AG09309 (cell line): ENCODE results near the gene TMEM132C.

Experiments
- DNase-seq: peaks from one replicate; pipeline ENCODE4 v3.0.0-alpha.2; 2010; ENCODE audit warnings: low read depth
- H3K4me3 ChIP-seq: 2 replicates; pipeline ENCODE4 v1.5.1; 2011; ENCODE audit warnings: mild to moderate bottlenecking, low read depth, low read length, moderate library complexity; ENCODE audit not compliant: control insufficient read depth
- CTCF ChIP-seq: IDR thresholded peaks from 2 replicates; pipeline ENCODE4 v1.5.1; 2011; ENCODE audit warnings: mild to moderate bottlenecking, low read depth, low read length, inconsistent platforms; ENCODE audit not compliant: insufficient read depth, control insufficient read depth; ENCODE audit errors: missing control alignments

Gene TMEM132C

GRCh38 chr12:128425666-128426331 lies 158.8 kb downstream of the TMEM132C start:
- no peak for TF ChIP-seq CTCF
- no peak for DNase-seq

GRCh38 chr12:128426511-128426910 lies 159.5 kb downstream of the TMEM132C start:
- DNase-seq, result no peak
- no peak overlapping the region for H3K4me3 ChIP-seq
- TF ChIP-seq CTCF, result no peak

More at GRCh38 chr12:128425666-128426331, 158.8 kb downstream of the TMEM132C start:
- H3K4me3 ChIP-seq, result no peak overlapping the region

GRCh38 chr12:128439796-128440195 lies 172.8 kb downstream of the TMEM132C start:
- no peak for DNase-seq
- no peak overlapping the region for H3K4me3 ChIP-seq
- no peak for TF ChIP-seq CTCF

- no peak for TF ChIP-seq CTCF
- no peak for DNase-seq
- no peak overlapping the region for H3K4me3 ChIP-seq
Measured at GRCh38 chr12:128442096-128442495, 175.1 kb downstream of the TMEM132C start.

- no peak for DNase-seq
- no peak overlapping the region for H3K4me3 ChIP-seq
- TF ChIP-seq CTCF, result no peak
Measured at GRCh38 chr12:128444598-128444997, 177.6 kb downstream of the TMEM132C start.

- no peak for DNase-seq
- H3K4me3 ChIP-seq, result no peak overlapping the region
- TF ChIP-seq CTCF, result no peak
Measured at GRCh38 chr12:128445415-128446127, 178.6 kb downstream of the TMEM132C start.
